GM12873 (cell line): ENCODE results near the gene KCNC1.
A peak's percentile ranks its signal among the peaks of the same experiment; 100 is the strongest.

Experiments used
- TF ChIP-seq, protein P1 (sequence below): IDR thresholded peaks from 2 replicates; pipeline ENCODE4 v1.5.1; 2012; ENCODE audit warnings: low read depth, mild to moderate bottlenecking, moderate library complexity, low read length, control low read depth; ENCODE audit not compliant: insufficient read depth; ENCODE audit errors: missing control alignments

The KCNC1 gene

GRCh38 chr11:17721242-17721999 is 13.2 kb upstream of the KCNC1 start:
- TF ChIP-seq, protein P1, sequence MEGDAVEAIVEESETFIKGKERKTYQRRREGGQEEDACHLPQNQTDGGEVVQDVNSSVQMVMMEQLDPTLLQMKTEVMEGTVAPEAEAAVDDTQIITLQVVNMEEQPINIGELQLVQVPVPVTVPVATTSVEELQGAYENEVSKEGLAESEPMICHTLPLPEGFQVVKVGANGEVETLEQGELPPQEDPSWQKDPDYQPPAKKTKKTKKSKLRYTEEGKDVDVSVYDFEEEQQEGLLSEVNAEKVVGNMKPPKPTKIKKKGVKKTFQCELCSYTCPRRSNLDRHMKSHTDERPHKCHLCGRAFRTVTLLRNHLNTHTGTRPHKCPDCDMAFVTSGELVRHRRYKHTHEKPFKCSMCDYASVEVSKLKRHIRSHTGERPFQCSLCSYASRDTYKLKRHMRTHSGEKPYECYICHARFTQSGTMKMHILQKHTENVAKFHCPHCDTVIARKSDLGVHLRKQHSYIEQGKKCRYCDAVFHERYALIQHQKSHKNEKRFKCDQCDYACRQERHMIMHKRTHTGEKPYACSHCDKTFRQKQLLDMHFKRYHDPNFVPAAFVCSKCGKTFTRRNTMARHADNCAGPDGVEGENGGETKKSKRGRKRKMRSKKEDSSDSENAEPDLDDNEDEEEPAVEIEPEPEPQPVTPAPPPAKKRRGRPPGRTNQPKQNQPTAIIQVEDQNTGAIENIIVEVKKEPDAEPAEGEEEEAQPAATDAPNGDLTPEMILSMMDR, result no peak

DNA sequence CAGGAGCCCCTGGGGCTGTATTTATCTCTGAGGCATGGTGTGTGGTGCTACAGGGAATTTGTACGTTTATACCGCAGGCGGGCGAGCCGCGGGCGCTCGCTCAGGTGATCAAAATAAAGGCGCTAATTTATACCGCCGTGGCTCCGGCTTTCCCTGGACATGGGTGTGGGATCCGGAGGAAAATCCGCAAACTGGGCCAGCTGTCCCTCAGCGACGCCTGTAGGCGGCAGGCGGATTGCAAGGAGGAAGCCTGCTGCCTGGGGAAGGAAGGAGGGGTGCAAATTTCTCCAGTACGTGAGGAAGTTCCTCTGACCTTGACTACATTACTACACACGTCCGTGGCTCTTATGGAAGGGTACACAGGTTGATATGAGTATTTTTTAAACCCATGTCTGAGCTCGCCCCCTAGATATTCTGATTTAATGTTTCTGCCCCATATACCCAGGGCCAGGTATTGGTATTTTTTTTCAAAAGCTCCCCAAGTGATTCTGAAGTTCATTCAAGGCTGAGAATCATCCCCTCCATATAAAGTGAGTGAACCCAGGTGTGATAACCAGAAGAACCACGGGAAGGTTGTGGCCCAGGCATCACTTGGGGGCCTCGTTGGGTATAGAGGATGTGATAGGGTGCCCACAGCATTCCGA is 12.5 kb upstream of the KCNC1 start:
- TF ChIP-seq, protein P1, result peak; percentile 30

- TF ChIP-seq, protein P1, result no peak
These were observed 10.3 kb upstream of the KCNC1 start for GRCh38 chr11:17724020-17724908.

GRCh38 chr11:17725174-17725573 is 9.4 kb upstream of the KCNC1 start:
- TF ChIP-seq, protein P1, result no peak

DNA sequence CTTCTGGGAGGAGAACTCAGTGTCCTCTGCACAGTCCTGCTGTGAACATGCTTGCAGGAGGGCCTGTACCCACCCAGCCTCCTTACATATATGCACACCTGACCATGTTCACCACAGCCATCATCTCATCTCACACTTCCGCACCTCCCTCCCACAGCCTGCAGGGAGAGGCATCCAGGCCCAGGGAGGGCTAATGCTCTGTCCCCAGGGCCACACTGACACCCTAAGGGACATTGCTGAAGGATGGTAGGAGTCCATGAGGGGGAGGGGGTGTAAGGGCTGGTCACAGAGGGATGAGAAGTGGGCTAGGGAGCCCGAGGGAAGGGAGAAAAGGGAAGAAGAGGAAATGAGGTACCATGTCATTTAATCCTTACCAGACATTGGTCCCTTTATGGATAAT is 4.4 kb upstream of the KCNC1 start:
- TF ChIP-seq, protein P1, result no peak

DNA sequence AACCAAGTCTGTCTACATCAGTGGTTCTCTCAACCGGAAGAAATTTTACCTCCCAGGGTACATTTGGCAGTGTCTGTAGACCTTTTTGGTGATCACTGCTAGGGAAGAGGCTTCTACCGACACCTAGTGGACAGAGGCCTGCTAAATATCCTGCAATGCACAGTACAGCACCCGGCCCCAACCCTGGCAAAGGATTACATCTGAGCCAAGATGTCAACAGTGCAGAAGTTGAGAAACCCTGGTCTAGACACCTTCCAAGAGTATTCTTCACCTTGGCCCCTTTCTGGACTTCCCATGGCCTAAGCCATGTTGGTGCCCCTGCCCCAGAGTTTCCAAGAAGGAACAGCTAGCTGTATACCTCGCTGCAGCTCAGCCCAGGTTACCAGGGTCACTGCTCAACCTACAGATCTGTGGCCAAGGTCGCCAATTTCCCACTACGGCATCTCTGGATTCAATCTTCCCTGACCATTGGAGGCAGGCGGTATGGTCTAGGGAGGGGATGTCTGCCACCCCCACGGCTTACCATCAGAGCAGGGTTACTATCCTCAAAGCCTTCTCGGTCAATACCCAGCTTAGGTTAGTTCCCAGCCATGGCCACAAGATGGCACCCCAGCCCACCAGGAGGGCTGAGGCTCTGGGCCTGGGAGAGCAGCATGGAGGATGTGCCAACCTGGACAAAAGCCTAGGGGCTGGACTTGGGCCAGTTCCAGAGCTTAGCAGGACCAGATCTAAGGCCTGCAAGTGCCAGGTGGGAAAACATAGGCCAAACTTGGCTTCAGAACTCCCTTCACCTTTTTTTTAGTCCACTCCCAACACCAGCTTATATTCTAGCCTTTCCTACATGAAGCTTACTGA is 3.7 kb upstream of the KCNC1 start:
- TF ChIP-seq, protein P1, result peak; percentile 96
